NB4 (cell line): ENCODE results near the gene COL4A1.

Source experiments
- DNase-seq: peaks from one replicate; pipeline ENCODE4 v3.0.0; 2010; ENCODE audit warnings: low read depth
- H3K4me3 ChIP-seq: one replicate; pipeline ENCODE4 v1.5.1; 2011; ENCODE audit warnings: mild to moderate bottlenecking, low read depth, low read length, moderate library complexity
- MYC ChIP-seq: IDR thresholded peaks from 2 replicates; pipeline ENCODE4 v1.6.1; 2011; ENCODE audit warnings: low read depth, low read length
- POLR2A ChIP-seq: IDR thresholded peaks from 2 replicates; pipeline ENCODE4 v1.6.1; 2011; ENCODE audit warnings: mild to moderate bottlenecking; ENCODE audit not compliant: insufficient read length; ENCODE audit errors: extremely low read depth
- TF ChIP-seq, protein P1 (sequence below): IDR thresholded peaks from one replicate; pipeline ENCODE4 v1.5.1; 2012; ENCODE audit warnings: low read depth, low read length
- TF ChIP-seq, protein P2 (sequence below): IDR thresholded peaks from 2 replicates; pipeline ENCODE4 v1.6.1; 2011; ENCODE audit warnings: low read depth, low read length

Gene COL4A1

DNA sequence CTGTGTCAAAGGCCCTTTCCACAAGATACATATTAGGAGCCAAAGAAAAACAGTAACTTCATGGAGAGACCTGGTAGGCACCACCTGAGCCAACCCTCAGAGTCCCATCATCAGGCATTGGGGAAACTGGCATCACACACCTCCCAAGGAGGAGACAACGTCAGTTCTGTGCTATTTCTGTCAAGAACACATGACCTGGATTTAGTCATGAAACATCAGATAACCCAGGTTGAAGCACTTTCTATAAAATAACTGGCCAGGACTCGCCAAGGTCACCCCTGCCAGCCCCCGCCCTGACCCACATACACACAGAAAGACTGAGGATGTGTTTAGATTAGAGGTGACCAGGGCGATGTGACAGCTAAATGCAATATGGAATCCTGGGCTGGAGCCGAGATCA, 35.6 kb downstream of the COL4A1 start:
- DNase-seq: no peak
- H3K4me3 ChIP-seq: no peak overlapping the region
- TF ChIP-seq POLR2A: no peak
- TF ChIP-seq, protein P1, sequence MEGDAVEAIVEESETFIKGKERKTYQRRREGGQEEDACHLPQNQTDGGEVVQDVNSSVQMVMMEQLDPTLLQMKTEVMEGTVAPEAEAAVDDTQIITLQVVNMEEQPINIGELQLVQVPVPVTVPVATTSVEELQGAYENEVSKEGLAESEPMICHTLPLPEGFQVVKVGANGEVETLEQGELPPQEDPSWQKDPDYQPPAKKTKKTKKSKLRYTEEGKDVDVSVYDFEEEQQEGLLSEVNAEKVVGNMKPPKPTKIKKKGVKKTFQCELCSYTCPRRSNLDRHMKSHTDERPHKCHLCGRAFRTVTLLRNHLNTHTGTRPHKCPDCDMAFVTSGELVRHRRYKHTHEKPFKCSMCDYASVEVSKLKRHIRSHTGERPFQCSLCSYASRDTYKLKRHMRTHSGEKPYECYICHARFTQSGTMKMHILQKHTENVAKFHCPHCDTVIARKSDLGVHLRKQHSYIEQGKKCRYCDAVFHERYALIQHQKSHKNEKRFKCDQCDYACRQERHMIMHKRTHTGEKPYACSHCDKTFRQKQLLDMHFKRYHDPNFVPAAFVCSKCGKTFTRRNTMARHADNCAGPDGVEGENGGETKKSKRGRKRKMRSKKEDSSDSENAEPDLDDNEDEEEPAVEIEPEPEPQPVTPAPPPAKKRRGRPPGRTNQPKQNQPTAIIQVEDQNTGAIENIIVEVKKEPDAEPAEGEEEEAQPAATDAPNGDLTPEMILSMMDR: no peak
- TF ChIP-seq, protein P2, sequence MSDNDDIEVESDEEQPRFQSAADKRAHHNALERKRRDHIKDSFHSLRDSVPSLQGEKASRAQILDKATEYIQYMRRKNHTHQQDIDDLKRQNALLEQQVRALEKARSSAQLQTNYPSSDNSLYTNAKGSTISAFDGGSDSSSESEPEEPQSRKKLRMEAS: no peak
- TF ChIP-seq MYC: no peak

DNA sequence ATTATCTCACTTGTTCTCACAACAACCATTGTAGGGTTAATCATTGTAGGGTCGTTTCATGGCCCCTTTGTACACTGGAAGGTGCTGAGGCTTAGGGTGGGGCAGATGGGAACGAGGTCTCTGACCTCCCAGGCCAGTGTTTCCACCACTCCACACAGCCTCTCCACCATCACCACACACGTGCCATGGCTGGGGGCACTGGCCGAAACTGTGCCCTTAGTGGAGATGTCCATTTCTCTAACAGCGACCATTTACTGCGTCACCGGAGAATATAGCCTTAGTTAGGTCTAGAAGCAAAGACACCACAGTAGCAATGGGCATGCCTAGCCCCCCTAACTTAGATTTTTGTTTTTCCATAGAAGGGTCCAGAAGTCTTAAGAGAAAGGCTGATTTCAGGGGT, 36.5 kb downstream of the COL4A1 start:
- TF ChIP-seq, protein P1: no peak
- TF ChIP-seq MYC (no peak), POLR2A (no peak)
- TF ChIP-seq, protein P2: no peak
- no peak for DNase-seq
- no peak overlapping the region for H3K4me3 ChIP-seq

DNA sequence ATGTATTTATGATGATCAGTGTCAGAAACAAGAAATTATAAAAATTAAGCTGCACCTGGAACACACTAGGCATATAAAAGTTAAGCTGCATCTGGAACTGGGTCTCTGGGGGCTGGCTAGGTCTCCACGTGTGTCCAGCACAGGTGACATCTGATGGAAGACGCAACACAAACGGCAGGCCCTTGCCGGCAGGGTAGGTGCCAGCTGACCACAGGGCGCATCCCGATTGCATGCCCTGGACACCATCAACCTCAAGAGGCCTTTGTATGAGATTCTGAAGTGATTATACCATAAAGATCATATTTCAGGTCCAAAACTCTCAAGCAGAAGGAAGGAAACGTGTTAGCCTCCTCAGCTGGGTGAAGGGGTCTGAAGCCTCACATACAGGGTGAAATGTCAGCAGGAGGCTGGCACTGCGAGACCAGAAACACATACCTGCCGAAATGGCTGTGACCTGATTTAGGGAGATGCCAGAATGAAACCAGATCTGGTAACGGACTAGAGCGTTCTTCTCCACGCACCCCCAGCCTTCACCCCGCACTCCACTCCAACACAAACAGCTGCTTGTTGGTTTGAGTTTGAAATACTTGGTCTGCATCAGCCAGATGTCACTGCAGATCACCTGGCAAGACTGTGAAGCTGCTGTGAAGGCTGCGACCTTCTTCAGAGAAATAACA, 37.3 kb downstream of the COL4A1 start:
- TF ChIP-seq, protein P2: no peak
- TF ChIP-seq, protein P1: no peak
- no peak for TF ChIP-seq POLR2A
- no peak for TF ChIP-seq MYC
- no peak overlapping the region for H3K4me3 ChIP-seq
- DNase-seq: no peak

DNA sequence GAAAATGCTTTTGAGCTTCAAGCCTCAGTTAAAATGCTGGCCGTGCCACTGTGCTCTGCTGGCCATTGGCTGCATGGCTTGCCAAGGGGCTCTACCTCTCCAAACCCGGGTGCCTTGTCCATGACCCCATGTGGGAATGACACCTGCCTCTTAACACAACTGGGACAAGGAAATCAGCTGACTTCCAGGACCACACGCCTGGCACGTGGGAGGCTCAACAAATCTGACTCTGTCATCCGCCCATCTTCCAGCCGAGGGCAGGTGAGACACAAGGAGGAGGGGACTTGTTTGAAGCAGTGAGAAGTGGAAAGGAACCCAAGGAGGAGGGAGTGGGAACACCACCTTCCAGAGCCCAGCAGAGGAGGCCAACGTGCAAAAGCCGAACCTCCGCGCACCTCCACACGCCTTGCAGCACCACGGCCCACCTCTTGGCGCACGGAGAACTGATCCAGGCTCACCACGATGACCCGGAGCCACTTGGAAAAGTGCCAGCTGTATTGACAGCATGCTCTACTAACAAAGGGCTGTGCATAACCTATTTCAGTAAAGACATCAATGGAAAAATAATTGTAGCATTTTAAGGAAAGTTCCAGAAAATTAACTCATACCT, 38.3 kb downstream of the COL4A1 start:
- TF ChIP-seq POLR2A (no peak), MYC (no peak)
- TF ChIP-seq, protein P1: no peak
- TF ChIP-seq, protein P2: no peak
- DNase-seq: no peak
- H3K4me3 ChIP-seq: no peak overlapping the region

DNA sequence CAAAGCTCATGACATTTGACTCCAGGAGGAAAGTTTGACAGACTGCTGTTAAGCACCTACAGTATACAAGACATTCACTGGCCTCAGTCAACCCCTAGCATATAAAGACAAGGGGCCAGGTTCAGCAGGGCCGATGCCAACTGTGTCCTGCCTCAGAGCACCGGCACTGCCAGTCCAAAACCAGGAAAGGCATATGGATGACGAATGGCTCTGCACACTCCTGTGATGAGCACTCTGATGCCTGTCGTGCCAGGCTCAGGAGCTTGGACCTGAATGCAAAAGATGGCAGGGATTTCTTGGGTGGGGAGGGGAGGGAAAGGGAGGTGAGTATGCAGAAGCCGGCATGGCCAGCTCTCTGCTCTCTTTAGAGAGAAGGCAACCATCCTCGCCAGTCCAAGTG, 38.9 kb downstream of the COL4A1 start:
- TF ChIP-seq POLR2A (no peak), MYC (no peak)
- TF ChIP-seq, protein P1: no peak
- TF ChIP-seq, protein P2: no peak
- no peak overlapping the region for H3K4me3 ChIP-seq
- DNase-seq: no peak
